ENCODE results near the gene BNIP2.

DNA sequence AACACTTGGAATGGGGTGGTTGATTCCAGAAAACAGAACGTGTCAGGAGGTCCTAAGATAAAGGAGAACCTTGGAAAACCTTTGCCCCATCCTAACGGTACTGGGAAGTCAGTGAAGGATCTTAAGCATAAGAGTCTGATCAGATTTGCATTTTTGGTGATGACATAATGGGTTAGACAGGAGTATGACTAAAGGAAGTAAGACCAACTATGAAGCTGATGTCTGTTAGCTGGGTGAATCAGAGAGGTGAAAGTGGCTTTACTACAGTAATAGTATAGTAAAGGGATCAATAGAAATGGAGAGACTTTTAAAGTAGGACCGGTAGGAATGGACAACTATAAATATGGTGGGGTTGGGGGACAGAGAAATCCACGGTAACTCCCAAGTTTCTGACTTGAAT is 44.4 kb downstream of the BNIP2 start:
- no peak for TF ChIP-seq POLR2A (IDR thresholded peaks at IDR 0.05)
- TF ChIP-seq, protein P1, sequence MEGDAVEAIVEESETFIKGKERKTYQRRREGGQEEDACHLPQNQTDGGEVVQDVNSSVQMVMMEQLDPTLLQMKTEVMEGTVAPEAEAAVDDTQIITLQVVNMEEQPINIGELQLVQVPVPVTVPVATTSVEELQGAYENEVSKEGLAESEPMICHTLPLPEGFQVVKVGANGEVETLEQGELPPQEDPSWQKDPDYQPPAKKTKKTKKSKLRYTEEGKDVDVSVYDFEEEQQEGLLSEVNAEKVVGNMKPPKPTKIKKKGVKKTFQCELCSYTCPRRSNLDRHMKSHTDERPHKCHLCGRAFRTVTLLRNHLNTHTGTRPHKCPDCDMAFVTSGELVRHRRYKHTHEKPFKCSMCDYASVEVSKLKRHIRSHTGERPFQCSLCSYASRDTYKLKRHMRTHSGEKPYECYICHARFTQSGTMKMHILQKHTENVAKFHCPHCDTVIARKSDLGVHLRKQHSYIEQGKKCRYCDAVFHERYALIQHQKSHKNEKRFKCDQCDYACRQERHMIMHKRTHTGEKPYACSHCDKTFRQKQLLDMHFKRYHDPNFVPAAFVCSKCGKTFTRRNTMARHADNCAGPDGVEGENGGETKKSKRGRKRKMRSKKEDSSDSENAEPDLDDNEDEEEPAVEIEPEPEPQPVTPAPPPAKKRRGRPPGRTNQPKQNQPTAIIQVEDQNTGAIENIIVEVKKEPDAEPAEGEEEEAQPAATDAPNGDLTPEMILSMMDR (IDR thresholded peaks at IDR 0.05) = no peak

All from uterus (tissue), 2 donors.